Measurements from ENCODE around the gene NEK10.
A peak's percentile ranks its signal among the peaks of the same experiment; 100 is the strongest.

The NEK10 gene

DNA sequence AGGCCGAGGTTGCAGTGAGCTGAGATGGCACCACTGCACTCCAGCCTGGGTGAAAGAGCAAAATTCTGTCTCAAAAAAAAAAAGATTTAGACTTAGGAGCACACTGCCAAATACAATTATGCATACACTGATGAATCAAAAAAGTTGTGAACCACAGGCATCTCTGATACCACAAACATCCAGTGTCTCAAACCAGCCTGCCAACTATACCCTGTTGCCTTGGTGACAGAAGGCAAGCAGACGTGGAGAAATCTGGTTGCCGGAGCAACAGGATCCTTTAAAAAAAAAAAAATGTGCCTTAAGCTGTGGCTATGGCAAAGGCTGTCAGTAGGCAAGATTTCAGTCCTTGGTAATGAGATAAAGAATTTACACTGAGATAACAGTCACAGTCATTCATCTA lies 202.3 kb downstream of the NEK10 start:
- peak; percentile 97 for DNase-seq

DNA sequence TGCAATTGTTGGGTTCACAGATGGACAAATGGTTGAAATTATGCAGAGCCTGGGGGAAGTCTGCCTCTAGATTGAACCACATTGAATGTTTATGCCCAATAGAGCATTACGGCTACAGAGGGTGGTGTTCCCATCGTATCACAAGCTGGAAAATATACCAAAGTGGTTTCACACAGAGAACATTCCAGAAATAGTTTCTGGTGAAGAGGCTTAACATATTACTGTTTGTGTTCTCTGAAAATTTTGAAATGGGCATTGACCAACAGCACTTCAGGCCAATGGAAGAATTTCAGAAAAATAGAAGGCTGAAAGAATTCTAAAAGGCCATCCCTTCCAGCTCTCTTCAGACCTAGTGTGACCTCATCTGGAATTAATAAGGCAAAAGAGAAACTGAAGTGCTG lies 203.9 kb downstream of the NEK10 start:
- DNase-seq, result peak; percentile 88

DNA sequence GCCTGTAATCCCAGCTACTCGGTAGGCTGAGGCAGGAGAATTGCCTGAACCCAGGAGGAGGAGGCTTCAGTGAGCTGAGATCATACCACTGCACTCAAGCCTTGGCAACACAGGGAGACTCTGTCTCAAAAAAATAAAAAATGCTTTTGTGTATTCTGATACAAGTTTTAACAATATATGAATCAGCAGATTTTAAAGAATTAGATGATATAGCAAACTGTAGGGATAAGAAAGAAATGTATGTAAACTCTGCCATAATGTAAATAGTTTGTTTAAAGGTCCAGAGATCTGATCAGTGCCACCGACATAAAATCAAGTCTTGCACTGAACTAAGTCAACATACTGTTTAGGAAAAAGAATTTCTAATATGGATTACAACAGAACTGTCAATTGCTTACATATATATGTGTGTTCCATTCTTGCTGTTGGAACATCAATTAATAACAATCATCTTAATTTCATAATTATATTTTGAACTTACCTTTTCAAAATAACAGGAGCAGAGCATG lies 208.3 kb downstream of the NEK10 start:
- no peak for DNase-seq

DNA sequence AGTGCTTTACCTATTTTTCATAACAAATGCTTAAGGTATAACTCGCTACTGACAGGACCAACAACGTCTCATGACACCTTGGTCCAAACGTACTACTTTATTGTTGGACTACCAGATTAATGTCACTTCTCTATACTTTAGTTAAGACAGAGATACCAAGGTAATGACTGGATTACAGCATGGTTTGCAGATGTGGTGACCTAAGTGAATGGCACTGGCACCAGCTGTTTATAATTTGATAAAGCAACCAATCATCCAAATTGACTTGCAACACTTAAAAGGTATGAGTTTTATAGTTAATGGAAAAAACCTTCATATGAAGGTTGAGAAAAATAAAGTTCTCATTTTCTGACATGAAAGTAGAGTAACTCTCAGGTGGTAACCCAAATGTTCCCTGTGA lies 209.0 kb downstream of the NEK10 start:
- DNase-seq, result peak; percentile 6

DNA sequence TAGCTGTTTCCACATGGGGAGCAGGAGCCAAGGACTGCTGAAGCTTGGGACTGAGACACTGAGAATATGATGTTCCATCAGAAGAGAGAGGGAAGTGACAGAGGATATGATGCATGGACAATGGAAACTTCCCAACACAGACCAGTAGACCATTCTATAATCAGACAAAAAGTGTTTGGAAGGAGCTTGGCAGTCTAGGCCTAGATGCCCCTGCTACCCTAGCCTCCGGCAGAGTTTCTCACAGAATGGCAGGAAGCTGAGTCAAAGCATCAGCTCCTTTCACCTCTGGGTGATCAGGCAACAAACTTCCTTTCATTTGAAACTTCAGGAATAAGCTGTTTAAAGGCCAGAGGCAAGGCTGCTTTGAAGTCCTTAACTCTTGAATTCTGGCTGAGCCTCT lies 222.0 kb downstream of the NEK10 start:
- no peak for DNase-seq

DNA sequence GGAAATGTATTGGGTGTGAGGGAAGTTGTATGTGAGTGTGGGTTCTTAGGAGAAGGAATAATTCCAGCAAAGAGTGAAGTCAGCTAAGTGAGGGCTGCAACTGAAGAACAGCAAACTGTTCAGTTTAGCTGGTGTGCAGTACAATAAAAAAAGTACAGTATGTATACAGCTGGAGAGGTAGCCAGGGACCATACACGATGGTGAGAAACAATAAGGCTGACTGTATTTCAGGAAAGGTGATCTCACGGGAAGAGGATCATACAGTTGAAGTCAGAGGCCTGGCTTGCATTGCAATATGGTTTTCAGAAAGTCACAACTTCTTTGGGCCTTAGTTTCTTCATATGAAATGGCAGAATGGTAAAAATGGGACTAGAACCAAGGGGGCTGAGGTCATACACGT lies 222.4 kb downstream of the NEK10 start:
- no peak for DNase-seq

DNA sequence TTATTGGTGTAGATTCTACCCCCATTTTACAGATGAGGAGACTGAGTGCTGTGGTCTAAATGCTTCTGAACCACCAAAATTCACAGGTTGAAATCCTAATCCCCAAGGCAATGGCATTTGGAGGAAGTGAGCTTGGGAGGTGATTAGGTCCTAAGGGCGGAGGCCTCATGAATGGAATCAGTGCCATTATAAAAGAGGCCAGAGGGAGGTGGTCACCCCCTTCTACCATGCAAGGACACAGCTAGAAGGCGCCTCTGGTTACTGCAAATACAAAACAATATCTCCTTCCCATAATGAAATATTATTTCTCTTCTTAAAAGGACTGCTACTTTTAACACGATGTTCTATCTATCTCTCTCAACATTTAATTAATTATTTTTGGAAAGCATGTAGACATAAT lies 223.5 kb downstream of the NEK10 start:
- DNase-seq, result no peak

DNA sequence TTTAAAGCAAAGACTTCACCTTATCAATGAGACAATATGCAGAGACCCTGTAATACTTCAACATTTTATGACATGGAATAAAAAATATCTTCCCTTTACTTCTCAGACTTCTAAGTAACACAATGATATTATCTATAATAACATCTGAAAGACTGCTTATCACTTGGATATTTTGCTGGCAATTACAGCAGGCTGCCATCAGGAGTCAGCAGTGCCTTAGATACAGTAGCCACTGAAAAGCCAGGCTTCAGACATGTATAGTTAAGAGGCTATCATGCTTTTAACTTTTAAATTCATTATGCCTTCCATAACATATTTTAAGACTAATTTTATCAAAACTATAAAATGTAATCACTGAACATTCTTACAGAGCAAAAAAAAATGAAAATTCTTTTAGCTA lies 227.5 kb downstream of the NEK10 start:
- no peak for DNase-seq

DNA sequence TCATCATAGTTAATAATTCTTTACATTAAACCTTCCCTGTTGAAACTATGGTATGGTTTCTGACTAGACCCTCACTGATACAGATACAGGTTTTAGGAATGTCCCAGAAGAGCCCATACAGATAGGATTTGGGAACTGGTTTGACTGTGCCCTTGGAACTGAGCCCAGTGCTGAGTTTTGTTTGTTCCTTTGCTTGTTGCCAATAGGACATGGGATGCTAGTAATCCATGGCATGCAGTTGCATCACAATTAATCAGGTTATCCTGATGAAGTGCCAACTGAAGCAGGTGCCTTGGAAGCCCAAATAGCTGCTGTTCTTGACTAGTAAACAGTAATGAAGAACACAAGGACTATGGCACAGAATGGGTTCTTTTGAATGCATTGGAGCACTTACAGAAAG lies 230.6 kb downstream of the NEK10 start:
- no peak for DNase-seq

DNA sequence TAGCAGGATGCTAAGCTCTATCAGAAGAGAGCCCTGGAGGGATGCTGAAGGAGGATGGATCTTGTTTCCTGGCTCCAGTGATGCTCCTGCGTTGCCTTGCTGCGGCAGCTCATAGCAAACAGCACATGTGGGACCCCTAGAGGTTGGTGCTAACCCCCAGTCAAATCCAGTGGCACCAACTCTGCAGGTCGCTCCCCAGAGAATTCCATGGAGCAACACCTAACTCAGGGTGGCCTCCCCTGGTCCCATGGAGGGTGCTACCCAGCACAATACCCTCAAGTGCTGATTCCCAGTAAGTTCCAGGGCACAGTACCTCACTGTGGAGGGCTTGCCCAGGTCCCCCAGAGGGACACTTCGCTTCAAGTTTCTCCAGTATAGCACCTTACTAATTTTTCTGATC lies 231.2 kb downstream of the NEK10 start:
- DNase-seq, result no peak

DNA sequence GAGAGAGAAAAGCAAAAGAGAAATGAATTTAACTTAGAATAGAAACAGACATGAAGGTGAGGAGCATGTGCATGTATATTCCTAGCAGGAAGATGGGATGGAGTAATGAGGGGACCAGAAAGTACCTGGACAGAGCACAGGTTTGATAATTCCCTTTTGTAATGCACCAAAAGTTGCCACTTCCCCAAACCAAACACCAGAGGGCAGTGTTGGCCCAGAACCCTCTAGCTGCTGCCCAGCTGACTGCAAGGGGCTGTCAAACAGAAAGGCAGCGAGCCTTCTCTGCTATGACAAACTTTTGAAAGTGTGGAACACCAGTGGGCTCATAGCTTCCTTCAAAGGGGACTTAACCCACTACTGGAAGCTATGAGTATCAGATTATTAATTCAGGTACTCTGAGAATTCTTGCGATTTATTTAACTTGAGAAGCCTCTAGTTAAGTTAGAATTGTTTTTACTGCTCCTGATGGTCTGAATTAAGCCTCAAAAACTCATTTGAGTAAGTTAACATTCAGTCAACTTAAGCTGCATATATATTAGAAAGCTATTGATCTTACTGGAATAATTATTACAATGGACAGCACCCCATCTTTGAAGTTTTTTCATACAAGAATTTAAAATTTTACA lies 234.9 kb downstream of the NEK10 start:
- DNase-seq, result peak; percentile 58

DNA sequence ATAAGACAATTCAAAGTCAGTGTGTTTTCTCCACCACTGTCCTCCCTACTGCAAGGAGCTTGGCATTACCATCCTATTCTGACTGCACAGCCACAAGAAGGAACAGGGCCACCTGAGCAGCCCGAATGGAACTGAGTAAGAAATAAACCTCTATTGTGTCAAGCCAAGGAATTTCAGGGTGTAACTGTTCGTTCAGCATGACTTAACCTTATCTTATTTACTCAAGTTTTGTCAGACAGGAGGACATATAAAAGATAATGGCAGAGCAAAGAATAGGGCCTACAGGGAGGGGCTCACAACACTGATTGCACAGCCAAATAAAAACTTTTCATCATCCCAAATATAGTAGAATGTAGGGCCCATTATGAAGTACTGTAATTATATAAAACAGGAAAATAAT lies 236.1 kb downstream of the NEK10 start:
- DNase-seq, result no peak

DNA sequence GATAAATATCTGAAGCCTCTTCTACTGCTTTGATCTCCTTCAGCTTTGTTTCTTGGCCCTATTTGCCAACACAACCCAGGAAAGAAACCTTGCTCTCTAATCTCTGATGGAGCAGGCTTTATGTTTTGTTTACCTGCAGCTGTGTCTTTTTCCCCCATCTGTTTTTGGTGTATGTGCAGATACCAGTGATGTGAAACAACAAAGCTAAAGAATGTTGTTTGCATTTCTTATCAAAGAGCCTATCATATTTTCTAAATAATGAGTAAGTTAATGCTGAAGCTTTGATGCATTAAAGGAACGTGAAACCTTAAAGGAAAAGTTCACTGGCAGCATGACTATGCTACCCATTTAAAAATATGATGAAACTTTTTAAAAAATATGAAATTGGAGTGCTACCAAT lies 238.4 kb downstream of the NEK10 start:
- DNase-seq, result no peak

DNA sequence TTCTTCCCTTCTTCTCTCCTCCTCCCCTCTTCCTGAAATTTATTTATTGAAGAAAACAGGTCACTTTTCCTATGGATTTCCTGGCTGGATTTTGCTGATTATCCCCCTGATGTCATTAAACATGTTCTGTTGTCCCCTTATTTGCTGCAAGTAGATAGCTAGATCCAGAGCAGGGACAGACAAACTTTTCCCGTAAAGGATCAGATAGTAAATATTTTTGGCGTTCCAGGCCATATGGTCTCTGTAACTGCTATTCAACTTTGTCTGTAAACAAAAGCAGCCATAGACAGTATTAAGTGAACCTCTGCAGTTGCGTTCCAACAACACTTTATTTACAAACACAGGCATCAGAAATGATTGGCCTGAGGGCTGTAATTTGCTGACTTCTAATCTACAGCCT lies 241.3 kb downstream of the NEK10 start:
- no peak for DNase-seq

DNA sequence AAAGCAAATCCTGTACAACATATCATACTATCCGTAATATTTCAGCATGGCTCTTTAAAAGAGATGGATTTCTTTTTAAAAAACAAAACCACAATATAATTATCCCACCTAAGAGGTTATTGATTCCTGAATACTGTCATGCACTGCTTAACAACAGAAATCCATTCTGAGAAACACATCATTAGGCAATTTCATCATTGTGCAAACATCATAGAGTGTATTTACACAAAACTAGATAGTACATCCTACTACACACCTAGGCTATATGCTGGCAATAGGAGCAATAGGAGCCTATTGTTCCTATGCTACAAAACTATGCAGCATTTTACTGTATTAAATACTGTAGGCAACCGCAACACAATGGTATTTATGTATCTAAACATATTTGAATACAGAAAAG lies 242.0 kb downstream of the NEK10 start:
- DNase-seq, result no peak

DNA sequence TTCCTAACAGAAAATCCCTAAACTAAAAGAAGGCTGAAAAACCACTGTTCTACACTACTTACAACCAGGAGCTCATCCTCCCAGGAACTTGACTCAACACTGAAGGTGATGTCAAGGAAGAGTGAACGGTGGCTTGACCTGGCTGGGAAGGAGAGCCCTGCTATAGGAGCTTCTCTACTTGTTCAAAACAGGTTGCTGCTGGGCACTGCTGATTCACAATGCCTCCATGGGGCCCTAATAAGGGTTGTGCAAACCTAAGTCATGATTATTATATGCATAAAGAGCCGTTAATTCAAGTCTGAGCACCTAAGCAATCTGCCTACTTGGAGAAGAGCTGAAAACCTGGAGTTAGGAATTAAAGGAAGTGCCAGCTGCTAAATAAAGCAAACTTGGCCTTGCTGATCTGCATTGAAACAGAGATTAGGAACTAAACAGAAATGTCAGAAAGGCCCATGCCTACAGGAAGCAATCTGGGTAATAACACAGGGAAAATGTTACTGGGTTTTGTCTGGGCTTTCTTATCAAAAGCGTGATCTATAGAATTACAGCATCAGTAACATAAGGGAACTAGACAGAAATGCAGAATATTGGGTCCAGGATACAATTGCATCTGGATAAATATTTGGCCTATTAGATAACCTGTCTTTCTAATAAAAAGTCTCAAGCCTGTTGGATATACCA lies 243.2 kb downstream of the NEK10 start:
- DNase-seq, result no peak

DNA sequence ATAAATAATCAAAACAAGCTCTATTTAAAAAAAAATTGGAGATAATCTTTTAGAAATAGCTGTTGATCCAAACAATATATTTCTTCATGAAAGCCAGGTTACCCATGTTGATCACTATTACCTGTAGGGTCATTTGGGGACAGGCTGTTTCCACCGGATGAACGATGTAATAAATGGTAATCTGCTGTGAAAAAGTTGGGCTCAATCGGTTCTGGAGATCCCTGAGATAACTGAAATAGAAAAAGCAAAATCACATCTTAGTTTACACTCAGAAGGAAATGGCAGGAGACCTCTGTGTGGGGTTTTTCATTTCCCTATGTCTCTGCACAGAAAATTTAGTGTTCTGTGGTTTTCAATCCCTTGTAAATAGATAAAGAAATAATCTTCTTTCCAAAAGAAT lies 249.5 kb downstream of the NEK10 start:
- no peak for DNase-seq

DNA sequence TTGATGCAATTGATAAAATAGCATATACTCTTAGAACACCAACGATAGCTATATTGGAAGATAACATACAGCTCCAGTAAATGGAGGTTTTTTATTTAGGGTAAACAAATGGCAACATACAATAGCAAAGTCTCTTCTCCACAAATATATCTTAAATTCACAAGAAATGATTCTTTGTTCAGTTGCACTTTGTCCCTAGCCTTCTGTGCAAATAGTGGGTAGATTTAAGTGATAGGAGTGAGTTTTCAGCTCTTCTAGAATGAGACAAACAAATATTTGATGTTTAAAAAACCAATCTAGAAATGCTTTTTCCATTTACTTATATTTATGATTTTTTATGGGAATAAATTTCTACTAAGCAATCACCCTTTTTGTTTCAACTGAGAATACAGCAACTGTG lies 253.8 kb downstream of the NEK10 start:
- no peak for DNase-seq

DNA sequence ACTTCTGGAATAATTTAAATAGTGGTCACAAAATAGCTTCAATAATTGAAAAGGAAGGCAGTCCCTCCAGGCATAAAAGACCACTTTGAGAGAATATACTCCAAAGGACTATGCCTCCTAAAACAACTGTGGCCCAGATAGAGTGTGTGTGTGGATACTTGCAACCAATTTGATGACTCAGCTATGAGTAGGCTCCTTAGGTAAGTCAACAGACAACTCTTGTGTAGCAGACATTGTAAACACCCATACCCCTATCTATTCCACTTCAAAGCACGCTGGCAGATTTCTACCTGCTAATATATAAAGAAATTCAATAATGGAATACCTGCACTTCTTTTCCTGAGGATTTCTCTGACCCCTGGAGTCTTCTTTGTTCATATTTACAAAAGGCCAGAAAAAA lies 254.5 kb downstream of the NEK10 start:
- DNase-seq, result no peak

DNA sequence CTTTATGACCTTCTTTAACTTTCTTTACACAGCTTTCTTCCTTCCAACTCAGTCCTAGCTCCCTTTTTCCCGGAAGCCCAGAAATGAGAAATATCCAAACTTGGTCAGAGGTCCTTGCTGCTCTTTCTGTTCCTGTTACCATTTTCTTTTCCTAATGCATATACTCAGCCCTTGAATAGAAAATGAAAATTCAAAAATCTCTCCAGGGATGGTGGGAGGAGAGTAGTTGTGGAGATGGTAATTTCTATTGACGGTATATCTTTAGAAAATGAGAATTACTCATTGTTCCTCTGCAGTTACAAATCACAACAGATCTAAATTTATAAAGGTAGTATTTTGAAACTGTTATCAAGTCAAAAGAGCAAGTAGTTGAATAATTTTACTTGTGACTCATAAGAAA lies 255.1 kb downstream of the NEK10 start:
- no peak for DNase-seq

DNA sequence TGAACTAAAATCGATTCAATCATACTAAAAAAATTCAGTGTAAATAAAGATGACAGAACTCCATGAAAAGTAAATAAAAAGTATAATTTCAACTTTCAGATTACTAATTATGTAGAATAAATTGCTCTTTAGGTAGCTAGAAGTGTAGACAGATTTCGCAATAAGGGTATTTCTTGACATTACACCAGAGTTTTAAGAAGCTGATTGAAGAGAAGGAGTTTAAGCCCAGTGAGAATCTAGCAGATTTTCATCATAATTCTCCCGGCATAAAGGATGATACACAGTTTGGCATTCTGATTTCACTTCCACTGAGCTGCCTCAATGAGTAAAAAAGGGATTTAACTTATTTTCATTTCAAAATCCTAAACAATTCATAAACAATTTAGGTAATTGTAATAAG lies 259.2 kb downstream of the NEK10 start:
- DNase-seq, result no peak

DNA sequence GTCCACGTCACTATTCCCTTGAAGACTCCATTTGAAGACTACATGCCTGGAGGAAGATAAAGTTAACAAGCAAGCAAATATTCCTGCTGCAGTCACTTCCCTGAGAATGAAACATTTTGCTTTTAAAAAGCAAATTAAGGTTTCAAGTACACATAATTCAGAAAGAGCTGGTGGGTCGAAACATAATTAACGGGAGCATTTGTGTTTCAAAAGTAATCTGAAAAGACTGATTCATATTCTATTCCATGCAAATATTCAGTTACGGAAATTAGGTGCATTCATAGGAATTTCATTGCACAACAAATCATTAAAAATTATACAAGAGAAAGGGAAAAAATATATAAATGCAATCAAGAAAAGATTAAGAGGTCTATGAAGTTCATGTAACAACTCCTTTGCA lies 260.9 kb downstream of the NEK10 start:
- DNase-seq, result no peak

DNA sequence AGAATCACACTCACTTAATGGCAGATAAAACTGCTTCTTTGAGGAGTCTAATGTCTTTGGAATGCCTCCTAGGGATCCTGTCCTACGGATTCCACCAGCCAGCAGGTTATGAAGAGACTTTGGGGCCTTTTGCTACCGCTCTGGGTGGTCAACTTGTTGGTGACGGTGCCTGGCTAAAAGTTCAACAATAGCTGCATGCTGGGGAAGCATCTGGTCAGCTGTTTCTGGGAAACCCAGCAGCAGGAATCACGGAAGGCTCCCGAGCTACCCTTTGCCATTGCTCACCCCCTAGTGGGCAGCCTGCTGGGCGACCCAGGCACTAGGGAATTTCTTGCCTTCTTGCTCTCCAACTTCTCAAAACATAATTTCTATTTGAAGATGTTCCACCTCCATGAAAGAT lies 263.3 kb downstream of the NEK10 start:
- no peak for DNase-seq

DNA sequence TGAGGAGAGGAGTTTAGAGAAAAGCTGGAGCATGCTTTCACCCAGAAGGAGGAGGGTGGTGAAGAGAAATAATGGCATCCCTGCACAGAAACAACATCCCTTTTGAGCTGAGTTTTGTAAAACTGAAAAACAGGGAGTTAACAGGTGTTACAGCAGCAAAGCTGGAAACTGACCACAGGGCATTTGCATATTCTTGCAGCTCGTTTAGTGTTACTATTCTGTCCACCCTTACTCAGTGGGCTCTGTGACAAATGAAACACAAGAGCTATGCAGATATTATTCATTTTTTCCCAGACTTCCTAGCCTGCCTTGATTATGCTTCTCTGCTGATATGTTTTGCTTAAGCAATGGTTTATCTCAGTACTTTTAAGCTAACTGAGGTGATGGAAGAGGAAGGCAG lies 272.0 kb downstream of the NEK10 start:
- no peak for DNase-seq

Data from fibroblast of skin of abdomen (primary cell).